HepG2 (cell line): ENCODE data around the gene NPEPL1. TPM values are rescaled to one million over a fixed set of nuclear protein-coding genes. Genes with fewer than 3 reads are reported as not detected.

Source experiments
- ATAC-seq: fragments of 200-7000 bp; cut with Tn5 transposase; 3 replicates; pipeline ENCODE4 v1.9.1; 2020; ENCODE audit warnings: mild to moderate bottlenecking, moderate library complexity
- BruUV-seq: library from RNA; stranded (reverse); fragments of 400-500 nt; replicated peaks from 2 replicates; lab custom pipeline; 2021; lab: Mats Ljungman, UMichigan
- CTCF ChIA-PET: fragments of 300-600 bp; formaldehyde crosslinking; extraction: SDS; loops from one replicate; lab custom pipeline; 2021; ENCODE audit warnings: low total read pairs, inconsistent platforms, low intra/inter-chr PET ratio; lab: Yijun Ruan, JAX
- POLR2A ChIA-PET: fragments of 350-600 bp; sonication (Branson Sonifier 250); formaldehyde crosslinking; loops from one replicate; lab custom pipeline; 2020; ENCODE audit warnings: antibody characterized with exemption, inconsistent platforms; lab: Yijun Ruan, JAX
- DNase-seq: peaks from one replicate; pipeline ENCODE4 v3.0.0-alpha.2; 2015; ENCODE audit warnings: low spot score
- FAIRE-seq: peaks from 3 replicates; lab custom pipeline; 2011; peaks lifted over from hg19 to GRCh38; lab: Jason Lieb, UNC
- H2AFZ ChIP-seq: one replicate; pipeline ENCODE4 v1.6.1; 2011; ENCODE audit warnings: low read length, inconsistent platforms
- H3K27ac ChIP-seq: fragments of 300-600 bp; 3 replicates; pipeline ENCODE4 v1.8.0; 2011; ENCODE audit warnings: mixed run types, mild to moderate bottlenecking, mixed read lengths, low read length, inconsistent platforms; ENCODE audit not compliant: insufficient read depth; ENCODE audit errors: extremely low read length
- H3K27me3 ChIP-seq, 2 experiments: fragments of 200-600 bp in 1 of 2; 2 replicates in 1 of 2; 3 replicates in 1 of 2; pipeline versions ENCODE4 v1.6.0 to v1.8.0; 2011; ENCODE audit warnings: low read length in 2 of 2, mild to moderate bottlenecking in 2 of 2, moderate library complexity in 2 of 2, inconsistent platforms in 1 of 2; ENCODE audit not compliant: insufficient read depth in 2 of 2, control insufficient read depth in 1 of 2
- H3K36me3 ChIP-seq, 2 experiments: fragments of 200-600 bp in 1 of 2; replicated peaks in 1 of 2; 2 replicates in 1 of 2; 3 replicates in 1 of 2; pipeline versions ENCODE4 v1.5.1 to v1.8.0; 2011; ENCODE audit warnings: low read length in 2 of 2, inconsistent platforms in 1 of 2; ENCODE audit not compliant: insufficient read depth in 2 of 2, control insufficient read depth in 1 of 2
- H3K4me1 ChIP-seq: 2 replicates; pipeline ENCODE4 v1.5.1; 2012; ENCODE audit warnings: low read length, inconsistent platforms; ENCODE audit not compliant: insufficient read depth
- H3K4me2 ChIP-seq: 2 replicates; pipeline ENCODE4 v1.6.0; 2011; ENCODE audit warnings: low read depth, low read length, inconsistent platforms
- H3K4me3 ChIP-seq, 3 experiments: fragments of 200-600 bp in 1 of 3; sonication (generic), shearing (Covaris generic) in 1 of 3; replicated peaks in 1 of 3; 2 replicates each; pipeline ENCODE4 v1.5.1; 2011 to 2016; ENCODE audit warnings: low read length in 3 of 3, inconsistent platforms in 2 of 3, low read depth in 2 of 3, mild to moderate bottlenecking in 2 of 3, control low read depth in 1 of 3, mixed read lengths in 1 of 3; ENCODE audit not compliant: insufficient read depth in 1 of 3
- H3K79me2 ChIP-seq: one replicate; pipeline ENCODE4 v1.6.1; 2011; ENCODE audit warnings: low read length, inconsistent platforms; ENCODE audit not compliant: insufficient read depth
- H3K9ac ChIP-seq: 2 replicates; pipeline ENCODE4 v1.6.0; 2011; ENCODE audit warnings: mild to moderate bottlenecking, low read depth, low read length, inconsistent platforms; ENCODE audit not compliant: insufficient read depth
- H3K9me3 ChIP-seq: 2 replicates; pipeline ENCODE4 v1.5.1; 2012; ENCODE audit warnings: mild to moderate bottlenecking, low read length
- H4K20me1 ChIP-seq: 2 replicates; pipeline ENCODE4 v1.6.0; 2011; ENCODE audit warnings: inconsistent platforms, mild to moderate bottlenecking, low read length, moderate library complexity; ENCODE audit not compliant: insufficient read depth
- NBN ChIP-seq: fragments of 450-650 bp; conservative IDR thresholded peaks from 2 replicates; pipeline ENCODE4 v1.6.1; 2017
- PAWR ChIP-seq: sonication (generic); formaldehyde crosslinking; IDR thresholded peaks from 2 replicates; pipeline ENCODE4 v1.4.0; 2020; ENCODE audit warnings: missing genetic modification reagents, mild to moderate bottlenecking, borderline replicate concordance
- XBP1 ChIP-seq: sonication (generic); formaldehyde crosslinking; IDR thresholded peaks from 2 replicates; pipeline ENCODE4 v1.5.0; 2020; ENCODE audit warnings: missing genetic modification reagents
- ZNF3 ChIP-seq: IDR thresholded peaks from 2 replicates; pipeline ENCODE4 v1.7.0; 2017; ENCODE audit warnings: inconsistent platforms
- ZNF710 ChIP-seq: sonication (generic); formaldehyde crosslinking; IDR thresholded peaks from 2 replicates; pipeline ENCODE4 v1.5.0; 2020; ENCODE audit warnings: mild to moderate bottlenecking, missing genetic modification reagents, borderline replicate concordance
- WGBS: methylation state at CpG from one replicate; pipeline ENCODE4 v1.1.6; 2017; ENCODE audit warnings: low lambda C conversion rate; 5-methylcytosine and 5-hydroxymethylcytosine counted together
- in situ Hi-C: cut with HindIII; loops from 2 replicates; pipeline ENCODE4 v1.10.0; 2017; ENCODE audit warnings: low pct_unique_long_range_greater_than_20kb; ENCODE audit not compliant: extremely low pct_ligation_motif_present
- intact Hi-C: fragments of 100-400 bp; cut with micrococcal nuclease; formaldehyde crosslinking; loops from one replicate; pipeline ENCODE4 v1.10.0; 2022; ENCODE audit not compliant: unreplicated experiment
- polyA plus RNA-seq, 8 experiments: library from polyadenylated mRNA; depleted of rRNA in 3 of 8; stranded (reverse) in 7 of 8; unstranded in 1 of 8; fragments of >200 nt; fragmentation: Illumina TruSeq in 4 of 8; extraction: Trizol in 4 of 8; gene quantifications; 2 replicates each; pipeline versions ENCODE4 v1.2.1 to v1.2.3, GENCODE V29; 2011 to 2016; ENCODE audit warnings: low read depth in 4 of 8, missing spikeins in 1 of 8, mixed read lengths in 1 of 8; ENCODE audit not compliant: insufficient read depth in 1 of 8
- total RNA-seq, 5 experiments: library from RNA; depleted of rRNA; stranded (reverse); fragments of >200 nt; fragmentation: Illumina TruSeq; extraction: Trizol; gene quantifications; 2 replicates each; pipeline ENCODE4 v1.2.3, GENCODE V29; 2016; ENCODE audit warnings: low read depth in 1 of 5
- TF ChIP-seq, protein P1 (sequence below): sonication (generic); formaldehyde crosslinking; IDR thresholded peaks from 2 replicates; pipeline ENCODE4 v1.5.0; 2020; ENCODE audit warnings: mild to moderate bottlenecking, missing genetic modification reagents
- TF ChIP-seq, protein P2 (sequence below): sonication (generic); formaldehyde crosslinking; IDR thresholded peaks from 2 replicates; pipeline ENCODE4 v1.4.0; 2020; ENCODE audit warnings: mild to moderate bottlenecking, missing genetic modification reagents

Gene NPEPL1
- total and polyA plus RNA-seq, 2 of the 13 experiments (the other 11 are each of a cell fraction or from before 2014, with no cell fraction given): 4.1 to 7.5 TPM

GRCh38 chr20:58749098-58749769 lies 56.6 kb downstream of the NPEPL1 start:
- no peak overlapping the region for H3K9ac ChIP-seq
- intact Hi-C loops: no loop called here
- H3K4me3 ChIP-seq: no peak overlapping the region
- H3K27ac ChIP-seq: no peak overlapping the region
- in situ Hi-C loops: no loop called here
- whole genome bisulfite sequencing: 19% methylated on average over 11 of the region's 11 CpGs
- H3K79me2 ChIP-seq: no peaks in the 10 kb centered on the region
- H2AFZ ChIP-seq: no peak overlapping the region
- ATAC-seq (no peak), FAIRE-seq (no peak), DNase-seq (no peak)
- no peaks in the 10 kb centered on the region for H4K20me1 ChIP-seq
- peaks cover 16 to 65% of the 10 kb centered on the region in 2 experiments for H3K27me3 ChIP-seq
- no peaks in the 10 kb centered on the region for H3K36me3 ChIP-seq
- H3K4me1 ChIP-seq: no peaks in the 10 kb centered on the region
- no TSS peak for BruUV-seq
- no peak overlapping the region for H3K4me2 ChIP-seq
- ChIA-PET POLR2A (no interaction called here), CTCF (no interaction called here)
- H3K9me3 ChIP-seq: no peaks in the 10 kb centered on the region
- TF ChIP-seq, protein P1, sequence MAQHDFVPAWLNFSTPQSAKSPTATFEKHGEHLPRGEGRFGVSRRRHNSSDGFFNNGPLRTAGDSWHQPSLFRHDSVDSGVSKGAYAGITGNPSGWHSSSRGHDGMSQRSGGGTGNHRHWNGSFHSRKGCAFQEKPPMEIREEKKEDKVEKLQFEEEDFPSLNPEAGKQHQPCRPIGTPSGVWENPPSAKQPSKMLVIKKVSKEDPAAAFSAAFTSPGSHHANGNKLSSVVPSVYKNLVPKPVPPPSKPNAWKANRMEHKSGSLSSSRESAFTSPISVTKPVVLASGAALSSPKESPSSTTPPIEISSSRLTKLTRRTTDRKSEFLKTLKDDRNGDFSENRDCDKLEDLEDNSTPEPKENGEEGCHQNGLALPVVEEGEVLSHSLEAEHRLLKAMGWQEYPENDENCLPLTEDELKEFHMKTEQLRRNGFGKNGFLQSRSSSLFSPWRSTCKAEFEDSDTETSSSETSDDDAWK (CRISPR knock-in tag): no peak
- TF ChIP-seq ZNF3 (no peak), NBN (no peak)
- TF ChIP-seq, all 625 proteins: peak for 0

- BruUV-seq: no TSS peak
- intact Hi-C loops (no loop called here), in situ Hi-C loops (no loop called here)
- CTCF ChIA-PET: no interaction called here
- Histone ChIP-seq H3K9ac (no peak overlapping the region), H3K27me3 (peaks cover 16 to 72% of the 10 kb centered on the region in 2 experiments), H3K4me1 (no peaks in the 10 kb centered on the region), H4K20me1 (no peaks in the 10 kb centered on the region), H3K4me3 (no peak overlapping the region), H2AFZ (no peak overlapping the region), H3K4me2 (no peak overlapping the region), H3K9me3 (no peaks in the 10 kb centered on the region), H3K79me2 (no peaks in the 10 kb centered on the region), H3K36me3 (no peaks in the 10 kb centered on the region), H3K27ac (no peak overlapping the region)
- no peak for DNase-seq
- 20% methylated on average over 5 of the region's 5 CpGs for WGBS
- FAIRE-seq: no peak
- ATAC-seq: no peak
- POLR2A ChIA-PET: no interaction called here
- TF ChIP-seq, protein P2, sequence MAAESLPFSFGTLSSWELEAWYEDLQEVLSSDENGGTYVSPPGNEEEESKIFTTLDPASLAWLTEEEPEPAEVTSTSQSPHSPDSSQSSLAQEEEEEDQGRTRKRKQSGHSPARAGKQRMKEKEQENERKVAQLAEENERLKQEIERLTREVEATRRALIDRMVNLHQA: no peak
- TF ChIP-seq XBP1 (CRISPR knock-in tag) (no peak), PAWR (CRISPR knock-in tag) (no peak), ZNF710 (no peak)
These were observed 57.4 kb downstream of the NPEPL1 start for GRCh38 chr20:58749979-58750378.
